ENCODE data around the gene LAP3. TPM values are rescaled to one million over a fixed set of nuclear protein-coding genes. Genes with fewer than 3 reads are reported as not detected.
"Not testable (repeated sequence)": the region's sequence is repeated elsewhere in the genome, so short reads cannot be mapped to it uniquely, and the experiment has no call there.

LAP3 gene
- polyA plus RNA-seq (ENCODE audit: insufficient read length in 4 of 4), result 10 to 100 TPM; 75.3 to 83.5 (median 79.5) TPM

- DNase-seq (ENCODE audit: low read depth in 4 of 4, low spot score in 3 of 4), result peak; percentile 91 to 98 (median 93)
These were observed at the start of gene LAP3 for GRCh38 chr4:17576932-17577664. Gene LAP3, plus strand, starts transcription at chr4:17577198. Its CDS starts 268 bp downstream, at chr4:17577466.

GRCh38 chr4:17528551-17529165 is 48.3 kb upstream of the LAP3 start:
- DNase-seq (ENCODE audit: low read depth in 4 of 4, low spot score in 3 of 4), result no peak

- no peak for DNase-seq (ENCODE audit: low read depth in 4 of 4, low spot score in 3 of 4)
These were observed 45.3 kb upstream of the LAP3 start for GRCh38 chr4:17531538-17532285.

- DNase-seq (ENCODE audit: low read depth in 4 of 4, low spot score in 3 of 4), result no peak
These were observed 42.3 kb upstream of the LAP3 start for GRCh38 chr4:17534705-17535104.

GRCh38 chr4:17535242-17535641 is 41.8 kb upstream of the LAP3 start:
- no peak for DNase-seq (ENCODE audit: low read depth in 4 of 4, low spot score in 3 of 4)

- no peak for DNase-seq (ENCODE audit: low read depth in 4 of 4, low spot score in 3 of 4)
These were observed 41.1 kb upstream of the LAP3 start for GRCh38 chr4:17535906-17536305.

- DNase-seq (ENCODE audit: low read depth in 4 of 4, low spot score in 3 of 4), result not testable (repeated sequence)
These were observed 39.9 kb upstream of the LAP3 start for GRCh38 chr4:17537060-17537459.

GRCh38 chr4:17544205-17544604 is 32.8 kb upstream of the LAP3 start:
- DNase-seq (ENCODE audit: low read depth in 4 of 4, low spot score in 3 of 4), result no peak

GRCh38 chr4:17544831-17545234 is 32.2 kb upstream of the LAP3 start:
- no peak for DNase-seq (ENCODE audit: low read depth in 4 of 4, low spot score in 3 of 4)

- no peak for DNase-seq (ENCODE audit: low read depth in 4 of 4, low spot score in 3 of 4)
These were observed 31.4 kb upstream of the LAP3 start for GRCh38 chr4:17545374-17546140.

GRCh38 chr4:17546222-17546621 is 30.8 kb upstream of the LAP3 start:
- DNase-seq (ENCODE audit: low read depth in 4 of 4, low spot score in 3 of 4), result no peak

GRCh38 chr4:17546678-17547077 is 30.3 kb upstream of the LAP3 start:
- no peak for DNase-seq (ENCODE audit: low read depth in 4 of 4, low spot score in 3 of 4)

GRCh38 chr4:17550549-17550948 is 26.4 kb upstream of the LAP3 start:
- no peak for DNase-seq (ENCODE audit: low read depth in 4 of 4, low spot score in 3 of 4)

- no peak for DNase-seq (ENCODE audit: low read depth in 4 of 4, low spot score in 3 of 4)
These were observed 24.6 kb upstream of the LAP3 start for GRCh38 chr4:17552427-17552826.

- DNase-seq (ENCODE audit: low read depth in 4 of 4, low spot score in 3 of 4), result no peak
These were observed 22.4 kb upstream of the LAP3 start for GRCh38 chr4:17554568-17554967.

- DNase-seq (ENCODE audit: low read depth in 4 of 4, low spot score in 3 of 4), result no peak
These were observed 20.5 kb upstream of the LAP3 start for GRCh38 chr4:17556498-17556897.

- DNase-seq (ENCODE audit: low read depth in 4 of 4, low spot score in 3 of 4), result no peak
These were observed 19.1 kb upstream of the LAP3 start for GRCh38 chr4:17557880-17558279.

GRCh38 chr4:17558941-17559708 is 17.9 kb upstream of the LAP3 start:
- no peak for DNase-seq (ENCODE audit: low read depth in 4 of 4, low spot score in 3 of 4)

GRCh38 chr4:17559709-17560048 is 17.3 kb upstream of the LAP3 start:
- no peak for DNase-seq (ENCODE audit: low read depth in 4 of 4, low spot score in 3 of 4)

- no peak for DNase-seq (ENCODE audit: low read depth in 4 of 4, low spot score in 3 of 4)
These were observed 16.8 kb upstream of the LAP3 start for GRCh38 chr4:17560065-17560673.
